Panc1 (cell line): ENCODE data around the gene PPP6R2.

Source experiments
- POLR2AphosphoS5 ChIP-seq: IDR thresholded peaks from 2 replicates; pipeline ENCODE4 v1.6.1; 2012; ENCODE audit warnings: mild to moderate bottlenecking, low read depth, low read length, moderate library complexity
- TCF7L2 ChIP-seq: IDR thresholded peaks from 2 replicates; pipeline ENCODE4 v1.6.1; 2011; ENCODE audit warnings: mild to moderate bottlenecking, low read depth, low read length, inconsistent platforms
- TF ChIP-seq, protein P1 (sequence below): fragments of 450-650 bp; IDR thresholded peaks from 2 replicates; pipeline ENCODE4 v1.5.1; 2017; ENCODE audit warnings: mild to moderate bottlenecking
- TF ChIP-seq, protein P2 (sequence below), 2 experiments: IDR thresholded peaks; 2 replicates each; pipeline ENCODE4 v1.6.1; 2011 to 2012; ENCODE audit warnings: low read depth in 2 of 2, control low read depth in 1 of 2, low read length in 1 of 2, mild to moderate bottlenecking in 1 of 2, moderate library complexity in 1 of 2; ENCODE audit not compliant: insufficient read depth in 1 of 2

DNA sequence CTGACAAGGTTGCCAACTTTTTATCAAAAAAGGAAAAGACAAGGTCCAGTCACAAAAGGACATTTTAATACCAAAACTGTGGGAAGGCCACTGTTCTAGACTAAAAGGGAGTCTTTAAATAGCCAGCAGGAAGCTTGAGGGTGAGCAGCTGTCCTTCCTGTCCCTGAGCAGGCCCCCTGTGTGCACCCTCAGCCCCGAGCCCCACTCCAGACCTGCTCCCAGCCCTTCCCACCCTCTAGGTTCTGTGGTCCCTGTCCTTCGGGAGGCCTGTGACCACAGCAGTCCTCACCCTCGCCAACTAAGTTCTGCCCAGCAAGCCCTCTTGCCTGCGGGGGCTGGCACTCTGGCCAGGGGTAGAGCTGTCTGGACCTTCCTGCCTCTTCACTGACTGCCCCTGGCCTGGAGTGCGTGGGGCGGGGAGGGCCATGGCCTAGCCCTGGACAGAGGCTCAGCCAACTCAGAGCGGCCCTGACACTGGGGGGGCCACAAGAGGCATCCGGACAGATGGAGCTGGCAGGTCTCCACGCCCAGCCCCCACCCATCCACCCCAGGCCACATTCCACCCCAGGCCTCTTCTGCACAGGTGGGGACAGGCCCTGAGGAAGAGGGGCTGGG is 34.0 kb upstream of the PPP6R2 start:
- TF ChIP-seq POLR2AphosphoS5: no peak
- TF ChIP-seq, protein P1, sequence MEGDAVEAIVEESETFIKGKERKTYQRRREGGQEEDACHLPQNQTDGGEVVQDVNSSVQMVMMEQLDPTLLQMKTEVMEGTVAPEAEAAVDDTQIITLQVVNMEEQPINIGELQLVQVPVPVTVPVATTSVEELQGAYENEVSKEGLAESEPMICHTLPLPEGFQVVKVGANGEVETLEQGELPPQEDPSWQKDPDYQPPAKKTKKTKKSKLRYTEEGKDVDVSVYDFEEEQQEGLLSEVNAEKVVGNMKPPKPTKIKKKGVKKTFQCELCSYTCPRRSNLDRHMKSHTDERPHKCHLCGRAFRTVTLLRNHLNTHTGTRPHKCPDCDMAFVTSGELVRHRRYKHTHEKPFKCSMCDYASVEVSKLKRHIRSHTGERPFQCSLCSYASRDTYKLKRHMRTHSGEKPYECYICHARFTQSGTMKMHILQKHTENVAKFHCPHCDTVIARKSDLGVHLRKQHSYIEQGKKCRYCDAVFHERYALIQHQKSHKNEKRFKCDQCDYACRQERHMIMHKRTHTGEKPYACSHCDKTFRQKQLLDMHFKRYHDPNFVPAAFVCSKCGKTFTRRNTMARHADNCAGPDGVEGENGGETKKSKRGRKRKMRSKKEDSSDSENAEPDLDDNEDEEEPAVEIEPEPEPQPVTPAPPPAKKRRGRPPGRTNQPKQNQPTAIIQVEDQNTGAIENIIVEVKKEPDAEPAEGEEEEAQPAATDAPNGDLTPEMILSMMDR: no peak
- no peak for TF ChIP-seq TCF7L2
- TF ChIP-seq, protein P2, sequence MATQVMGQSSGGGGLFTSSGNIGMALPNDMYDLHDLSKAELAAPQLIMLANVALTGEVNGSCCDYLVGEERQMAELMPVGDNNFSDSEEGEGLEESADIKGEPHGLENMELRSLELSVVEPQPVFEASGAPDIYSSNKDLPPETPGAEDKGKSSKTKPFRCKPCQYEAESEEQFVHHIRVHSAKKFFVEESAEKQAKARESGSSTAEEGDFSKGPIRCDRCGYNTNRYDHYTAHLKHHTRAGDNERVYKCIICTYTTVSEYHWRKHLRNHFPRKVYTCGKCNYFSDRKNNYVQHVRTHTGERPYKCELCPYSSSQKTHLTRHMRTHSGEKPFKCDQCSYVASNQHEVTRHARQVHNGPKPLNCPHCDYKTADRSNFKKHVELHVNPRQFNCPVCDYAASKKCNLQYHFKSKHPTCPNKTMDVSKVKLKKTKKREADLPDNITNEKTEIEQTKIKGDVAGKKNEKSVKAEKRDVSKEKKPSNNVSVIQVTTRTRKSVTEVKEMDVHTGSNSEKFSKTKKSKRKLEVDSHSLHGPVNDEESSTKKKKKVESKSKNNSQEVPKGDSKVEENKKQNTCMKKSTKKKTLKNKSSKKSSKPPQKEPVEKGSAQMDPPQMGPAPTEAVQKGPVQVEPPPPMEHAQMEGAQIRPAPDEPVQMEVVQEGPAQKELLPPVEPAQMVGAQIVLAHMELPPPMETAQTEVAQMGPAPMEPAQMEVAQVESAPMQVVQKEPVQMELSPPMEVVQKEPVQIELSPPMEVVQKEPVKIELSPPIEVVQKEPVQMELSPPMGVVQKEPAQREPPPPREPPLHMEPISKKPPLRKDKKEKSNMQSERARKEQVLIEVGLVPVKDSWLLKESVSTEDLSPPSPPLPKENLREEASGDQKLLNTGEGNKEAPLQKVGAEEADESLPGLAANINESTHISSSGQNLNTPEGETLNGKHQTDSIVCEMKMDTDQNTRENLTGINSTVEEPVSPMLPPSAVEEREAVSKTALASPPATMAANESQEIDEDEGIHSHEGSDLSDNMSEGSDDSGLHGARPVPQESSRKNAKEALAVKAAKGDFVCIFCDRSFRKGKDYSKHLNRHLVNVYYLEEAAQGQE (IDR thresholded peaks at IDR 0.05; ENCODE audit: insufficient read depth in 1 of 2, low read depth in 2 of 2, low read length in 1 of 2): no peak
